Testis (tissue), 3 donors: Measurements from ENCODE around the gene JAK2. TPM values are rescaled to one million over a fixed set of nuclear protein-coding genes. Genes with fewer than 3 reads are reported as not detected.

ENCODE experiments used
- DNase-seq: peaks from one replicate; pipeline ENCODE4 v3.0.0-alpha.2; 2019
- H3K27ac ChIP-seq, 2 donors: fragments of 200-600 bp; sonication (generic); one replicate each; pipeline ENCODE4 v1.5.1; 2019
- H3K27me3 ChIP-seq: fragments of 200-600 bp; sonication (generic); one replicate; pipeline ENCODE4 v1.5.1; 2019
- H3K36me3 ChIP-seq: fragments of 200-600 bp; sonication (generic); one replicate; pipeline ENCODE4 v1.5.1; 2017; ENCODE audit warnings: low read depth; ENCODE audit errors: missing control alignments
- H3K4me1 ChIP-seq: fragments of 200-600 bp; sonication (generic); one replicate; pipeline ENCODE4 v1.5.1; 2019
- H3K4me3 ChIP-seq, 2 donors: fragments of 200-600 bp; sonication (generic); one replicate each; pipeline ENCODE4 v1.5.1; 2017 to 2019
- H3K9me3 ChIP-seq: fragments of 200-600 bp; sonication (generic); one replicate; pipeline ENCODE4 v1.5.1; 2017
- POLR2A ChIP-seq: fragments of 450-650 bp; IDR thresholded peaks from one replicate; pipeline ENCODE4 v1.6.1; 2017; ENCODE audit warnings: antibody characterized with exemption, mild to moderate bottlenecking, moderate library complexity
- WGBS, 2 donors: methylation state at CpG; one replicate each; pipeline ENCODE4 v1.1.5; 2018; 5-methylcytosine and 5-hydroxymethylcytosine counted together
- intact Hi-C: fragments of 100-400 bp; cut with DNase I; formaldehyde crosslinking; loops from one replicate; pipeline ENCODE4 v1.15.1; 2023; ENCODE audit warnings: low total_unique reads
- polyA plus RNA-seq: library from polyadenylated mRNA; stranded (reverse); fragments of 350-450 nt; fragmentation: Illumina TruSeq; extraction: RNeasy Lipid Tissue Mini Kit (QIAGEN cat#74804); gene quantifications from one replicate; pipeline ENCODE4 v1.2.3, GENCODE V29; 2014; ENCODE audit warnings: low read depth, low replicate concordance; ENCODE audit not compliant: insufficient read depth
- total RNA-seq, 2 donors: library from RNA; depleted of rRNA; stranded (reverse); fragments of >200 nt; gene quantifications; one replicate each; pipeline ENCODE4 v1.2.3, GENCODE V29; 2016
- TF ChIP-seq, protein P1 (sequence below), 3 experiments: fragments of 450-650 bp in 2 of 3; fragments of 200-600 bp in 1 of 3; sonication (generic) in 1 of 3; IDR thresholded peaks; one replicate each; pipeline ENCODE4 v1.5.1; 2016 to 2019; ENCODE audit warnings: antibody characterized with exemption in 3 of 3, mild to moderate bottlenecking in 2 of 3, moderate library complexity in 1 of 3

Gene JAK2
- total and polyA plus RNA-seq, 3 donors from 2014 or later, result 14.0 to 25.5 (median 24.1) TPM

DNA sequence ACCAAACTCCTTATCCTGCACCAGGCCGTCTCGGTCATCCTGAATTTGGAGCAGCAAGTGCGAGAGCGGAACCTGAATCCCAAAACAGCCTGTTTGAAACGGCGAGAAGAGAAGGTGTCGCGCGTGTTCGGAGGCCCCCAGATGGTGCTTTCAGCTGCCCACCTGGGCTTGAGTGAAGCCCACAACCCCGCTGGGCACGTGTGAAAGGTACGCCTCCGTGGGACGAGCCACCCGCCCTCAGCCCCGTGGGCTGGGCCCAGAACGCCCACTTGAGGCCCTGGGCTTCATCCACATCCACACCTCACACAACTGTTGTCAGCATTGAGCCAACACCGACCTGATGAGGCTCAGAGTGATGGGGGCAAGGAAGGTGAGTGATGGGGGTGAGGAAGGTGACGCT is 127.6 kb downstream of the JAK2 start:
- no peaks in the 10 kb centered on the region for H3K27me3 ChIP-seq
- no peaks in the 10 kb centered on the region for H3K4me1 ChIP-seq
- DNase-seq, result no peak
- no peak overlapping the region for H3K4me3 ChIP-seq
- no peaks in the 10 kb centered on the region for H3K36me3 ChIP-seq
- H3K9me3 ChIP-seq, result no peaks in the 10 kb centered on the region
- no peak overlapping the region for H3K27ac ChIP-seq
- WGBS, 2 donors, result 83 to 87% methylated on average over 3 to 20 of the region's 20 CpGs
- TF ChIP-seq, protein P1, sequence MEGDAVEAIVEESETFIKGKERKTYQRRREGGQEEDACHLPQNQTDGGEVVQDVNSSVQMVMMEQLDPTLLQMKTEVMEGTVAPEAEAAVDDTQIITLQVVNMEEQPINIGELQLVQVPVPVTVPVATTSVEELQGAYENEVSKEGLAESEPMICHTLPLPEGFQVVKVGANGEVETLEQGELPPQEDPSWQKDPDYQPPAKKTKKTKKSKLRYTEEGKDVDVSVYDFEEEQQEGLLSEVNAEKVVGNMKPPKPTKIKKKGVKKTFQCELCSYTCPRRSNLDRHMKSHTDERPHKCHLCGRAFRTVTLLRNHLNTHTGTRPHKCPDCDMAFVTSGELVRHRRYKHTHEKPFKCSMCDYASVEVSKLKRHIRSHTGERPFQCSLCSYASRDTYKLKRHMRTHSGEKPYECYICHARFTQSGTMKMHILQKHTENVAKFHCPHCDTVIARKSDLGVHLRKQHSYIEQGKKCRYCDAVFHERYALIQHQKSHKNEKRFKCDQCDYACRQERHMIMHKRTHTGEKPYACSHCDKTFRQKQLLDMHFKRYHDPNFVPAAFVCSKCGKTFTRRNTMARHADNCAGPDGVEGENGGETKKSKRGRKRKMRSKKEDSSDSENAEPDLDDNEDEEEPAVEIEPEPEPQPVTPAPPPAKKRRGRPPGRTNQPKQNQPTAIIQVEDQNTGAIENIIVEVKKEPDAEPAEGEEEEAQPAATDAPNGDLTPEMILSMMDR (IDR thresholded peaks at IDR 0.05), result no peak
- TF ChIP-seq POLR2A, result no peak
- intact Hi-C loops, result no loop called here

DNA sequence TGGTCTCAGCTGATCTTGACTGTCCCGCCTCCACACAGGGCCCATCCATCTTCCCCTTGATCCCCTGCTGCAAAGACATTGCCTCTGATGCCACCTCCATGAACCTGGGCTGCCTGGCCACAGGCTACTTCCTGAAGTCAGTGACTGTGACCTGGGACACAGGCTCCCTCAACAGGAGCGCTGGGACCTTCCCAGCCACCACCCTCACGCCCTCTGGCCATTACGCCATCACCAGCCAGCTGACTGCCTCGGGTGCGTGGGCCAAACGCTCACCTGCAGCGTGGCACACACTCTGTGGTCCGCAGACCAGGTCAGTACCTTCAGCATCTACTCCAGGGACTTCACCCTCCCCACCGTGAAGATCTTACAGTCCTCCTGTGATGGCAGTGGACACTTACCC is 128.5 kb downstream of the JAK2 start:
- intact Hi-C loops, result no loop called here

DNA sequence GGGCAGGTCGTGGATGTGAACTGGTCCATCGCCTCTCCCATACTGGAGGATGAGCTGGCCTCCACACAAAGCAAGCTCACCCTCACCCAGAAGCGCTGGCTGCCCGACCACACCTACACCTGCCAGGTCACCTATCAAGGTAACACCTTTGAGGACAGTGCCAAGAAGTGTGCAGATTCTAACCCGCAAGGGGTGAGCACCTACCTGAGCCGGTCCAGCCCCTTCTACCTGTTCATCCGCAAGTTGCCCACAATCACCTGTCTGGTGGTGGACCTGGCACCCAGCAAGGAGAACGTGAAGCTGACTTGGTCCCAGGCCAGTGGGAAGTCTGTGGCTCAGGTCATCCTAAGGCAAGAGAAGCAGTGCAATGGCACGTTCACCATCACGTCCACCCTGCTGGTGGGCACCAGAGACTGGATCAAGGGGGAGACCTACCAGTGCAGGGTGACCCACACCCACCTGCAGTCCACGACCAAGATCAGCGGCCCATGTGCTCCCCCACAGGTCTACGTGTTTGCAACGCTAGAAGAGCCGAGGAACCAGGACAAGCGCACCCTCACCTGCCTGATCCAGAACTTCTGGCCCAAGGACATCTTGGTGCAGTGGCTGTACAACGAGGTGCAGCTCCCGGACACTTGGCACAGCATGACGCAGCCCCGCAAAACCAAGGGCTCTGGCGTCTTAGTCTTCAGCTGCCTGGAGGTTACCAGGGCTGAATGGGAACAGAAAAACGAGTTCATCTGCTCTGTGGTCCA is 129.1 kb downstream of the JAK2 start:
- intact Hi-C loops, result no loop called here
- Histone ChIP-seq H3K4me1 (no peaks in the 10 kb centered on the region), H3K9me3 (no peaks in the 10 kb centered on the region), H3K27me3 (no peaks in the 10 kb centered on the region), H3K27ac (no peak overlapping the region), H3K4me3 (no peak overlapping the region), H3K36me3 (no peaks in the 10 kb centered on the region)
- TF ChIP-seq, protein P1 (IDR thresholded peaks at IDR 0.05), result no peak
- TF ChIP-seq POLR2A, result no peak
- no peak for DNase-seq
- WGBS, 2 donors, result 95 to 100% methylated on average over 4 to 22 of the region's 22 CpGs

More for the DNA sequence above, 128.5 kb downstream of the JAK2 start:
- H3K9me3 ChIP-seq, result no peaks in the 10 kb centered on the region
- 97 to 100% methylated on average over 10 of the region's 10 CpGs for WGBS, 2 donors
- no peaks in the 10 kb centered on the region for H3K36me3 ChIP-seq
- H3K4me1 ChIP-seq, result no peaks in the 10 kb centered on the region
- H3K27ac ChIP-seq, result no peak overlapping the region
- DNase-seq, result no peak
- TF ChIP-seq, protein P1 (IDR thresholded peaks at IDR 0.05), result no peak
- no peak for TF ChIP-seq POLR2A
- no peaks in the 10 kb centered on the region for H3K27me3 ChIP-seq
- no peak overlapping the region for H3K4me3 ChIP-seq

DNA sequence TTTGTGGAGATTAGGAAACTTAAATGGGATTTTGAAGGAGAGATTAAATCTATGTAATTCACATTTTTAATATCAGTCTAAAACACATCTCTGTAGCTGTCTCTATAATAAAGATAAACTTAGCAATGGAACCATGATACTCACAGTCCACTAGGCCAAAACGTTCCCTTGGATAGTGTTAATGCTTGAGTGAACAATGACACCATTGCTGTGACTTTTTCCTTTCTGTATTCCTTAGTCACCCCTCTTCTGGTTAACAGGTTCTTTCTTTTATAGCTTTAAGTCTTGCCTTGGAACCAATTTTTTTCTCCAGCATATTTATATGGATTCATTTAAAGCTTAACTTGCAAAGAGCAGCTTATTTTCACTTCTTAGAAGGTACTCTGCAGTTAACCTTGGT is 137.0 kb downstream of the JAK2 start:
- TF ChIP-seq POLR2A, result no peak
- TF ChIP-seq, protein P1 (IDR thresholded peaks at IDR 0.05), result no peak
- intact Hi-C loops, result no loop called here
- Histone ChIP-seq H3K27me3 (no peaks in the 10 kb centered on the region), H3K36me3 (no peaks in the 10 kb centered on the region), H3K4me1 (no peaks in the 10 kb centered on the region), H3K27ac (no peak overlapping the region), H3K4me3 (no peak overlapping the region), H3K9me3 (no peaks in the 10 kb centered on the region)
- no peak for DNase-seq
- 77 to 79% methylated on average over 1 of the region's 1 CpG for WGBS, 2 donors

DNA sequence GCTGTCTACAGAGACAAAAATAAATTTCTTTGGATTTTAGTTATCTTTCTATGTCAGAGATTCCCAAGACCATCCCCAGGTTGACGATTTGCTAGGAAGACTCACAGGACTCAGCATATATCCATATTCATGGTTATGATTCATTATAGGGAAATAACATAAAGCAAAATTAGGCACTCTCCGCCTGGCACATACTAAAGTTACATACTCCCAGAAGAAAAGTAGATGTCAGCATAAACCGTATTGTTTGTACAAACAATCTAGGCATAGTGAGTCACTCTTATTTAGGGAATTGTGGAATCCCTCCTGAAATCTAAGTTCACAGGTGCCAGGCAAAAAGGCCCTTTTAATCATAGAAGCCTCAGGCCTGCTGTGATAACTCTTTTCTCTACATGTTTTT is 137.4 kb downstream of the JAK2 start:
- no peaks in the 10 kb centered on the region for H3K36me3 ChIP-seq
- 83 to 84% methylated on average over 3 of the region's 3 CpGs for WGBS, 2 donors
- no peak overlapping the region for H3K27ac ChIP-seq
- H3K27me3 ChIP-seq, result no peaks in the 10 kb centered on the region
- intact Hi-C loops, result no loop called here
- H3K4me1 ChIP-seq, result no peaks in the 10 kb centered on the region
- DNase-seq, result no peak
- no peak for TF ChIP-seq POLR2A
- TF ChIP-seq, protein P1 (IDR thresholded peaks at IDR 0.05), result no peak
- H3K9me3 ChIP-seq, result no peaks in the 10 kb centered on the region
- no peak overlapping the region for H3K4me3 ChIP-seq
